T-cell (primary cell): ENCODE results near the gene RTP5. TPM values are rescaled to one million over a fixed set of nuclear protein-coding genes. Genes with fewer than 3 reads are reported as not detected.
"Not testable (repeated sequence)": the region's sequence is repeated elsewhere in the genome, so short reads cannot be mapped to it uniquely, and the experiment has no call there.

Experiments
- ATAC-seq, 4 experiments: fragments of 200-7000 bp in 3 of 4; fragments of 150-1000 bp in 1 of 4; cut with Tn5 transposase; replicated peaks in 1 of 4; 1 replicate in 3 of 4; 2 replicates in 1 of 4; pipeline ENCODE4 v1.10.0; 2021; ENCODE audit warnings: moderate library complexity in 3 of 4, mild to moderate bottlenecking in 2 of 4, moderate number of reproducible peaks in 1 of 4
- CTCF ChIA-PET, 2 donors: fragments of 300-600 bp; sonication (Branson Sonifier 250); formaldehyde crosslinking; loops; one replicate each; lab custom pipeline; 2022; ENCODE audit warnings: antibody characterized with exemption in 2 of 2; lab: Charles Lee
- POLR2A ChIA-PET, 2 donors: fragments of 300-600 bp; sonication (Branson Sonifier 250); formaldehyde crosslinking; loops; one replicate each; lab custom pipeline; 2022; ENCODE audit warnings: antibody characterized with exemption in 2 of 2; lab: Charles Lee
- DNase-seq, 35 experiments: peaks; one replicate each; pipeline versions ENCODE4 v3.0.0 to v3.0.0-alpha.2; 2013 to 2023
- H3K27ac ChIP-seq: one replicate; pipeline ENCODE4 v1.5.1; 2013; ENCODE audit warnings: low read length
- H3K27me3 ChIP-seq, 2 experiments: replicated peaks in 1 of 2; 1 replicate in 1 of 2; 2 replicates in 1 of 2; pipeline versions ENCODE4 v1.6.1 to v1.7.0; 2013; ENCODE audit warnings: low read length in 1 of 2, mixed read lengths in 1 of 2; ENCODE audit not compliant: control insufficient read depth in 2 of 2, insufficient read depth in 2 of 2; ENCODE audit errors: extremely low read depth in 1 of 2
- H3K36me3 ChIP-seq, 2 donors: 1 replicate in 1 of 2; 2 replicates in 1 of 2; pipeline versions ENCODE4 v1.6.1 to v1.7.0; 2013; ENCODE audit warnings: low read length in 1 of 2; ENCODE audit not compliant: control insufficient read depth in 2 of 2, insufficient read depth in 1 of 2; ENCODE audit errors: extremely low read depth in 1 of 2
- H3K4me1 ChIP-seq, 2 experiments: 1 replicate in 1 of 2; 2 replicates in 1 of 2; pipeline versions ENCODE4 v1.6.1 to v1.7.0; 2013; ENCODE audit warnings: low read length in 2 of 2, mixed read lengths in 1 of 2; ENCODE audit not compliant: insufficient read depth in 2 of 2, control insufficient read depth in 1 of 2; ENCODE audit errors: extremely low read depth in 1 of 2
- H3K4me3 ChIP-seq, 2 donors: 1 replicate in 1 of 2; 2 replicates in 1 of 2; pipeline versions ENCODE4 v1.5.1 to v1.7.0; 2013; ENCODE audit warnings: mild to moderate bottlenecking in 2 of 2, low read length in 1 of 2, moderate library complexity in 1 of 2; ENCODE audit not compliant: control insufficient read depth in 1 of 2; ENCODE audit errors: extremely low read depth in 1 of 2
- H3K9me3 ChIP-seq: 2 replicates; pipeline ENCODE4 v1.7.0; 2013
- H3K27ac Mint-ChIP-seq, 2 donors: one replicate each; pipeline ENCODE4 v1.8.0; 2020 to 2021; ENCODE audit warnings: mild to moderate bottlenecking in 2 of 2, mixed read lengths in 2 of 2
- H3K27me3 Mint-ChIP-seq, 2 donors: one replicate each; pipeline ENCODE4 v1.8.0; 2021 to 2022; ENCODE audit warnings: mixed read lengths in 2 of 2
- H3K36me3 Mint-ChIP-seq: one replicate; pipeline ENCODE4 v1.8.0; 2021; ENCODE audit warnings: mixed read lengths
- H3K4me1 Mint-ChIP-seq, 3 donors: one replicate each; pipeline ENCODE4 v1.8.0; 2020 to 2022; ENCODE audit warnings: mixed read lengths in 3 of 3, mild to moderate bottlenecking in 1 of 3
- H3K4me3 Mint-ChIP-seq, 3 donors: one replicate each; pipeline ENCODE4 v1.8.0; 2020 to 2022; ENCODE audit warnings: mild to moderate bottlenecking in 3 of 3, mixed read lengths in 3 of 3, moderate library complexity in 3 of 3
- H3K9me3 Mint-ChIP-seq, 3 donors: one replicate each; pipeline ENCODE4 v1.8.0; 2020 to 2022; ENCODE audit warnings: mixed read lengths in 3 of 3
- WGBS: methylation state at CpG from one replicate; pipeline ENCODE4 v1.1.5; 2013; ENCODE audit warnings: missing lambda C conversion rate; ENCODE audit not compliant: insufficient coverage; 5-methylcytosine and 5-hydroxymethylcytosine counted together
- total RNA-seq, 35 experiments: library from RNA in 6 of 35; stranded (reverse) in 6 of 35; fragments of 120-200 nt in 1 of 35; gene quantifications; one replicate each; pipeline versions ENCODE4 v1.2.1 to v1.2.4 and lab custom pipeline; 2013 to 2026

Gene RTP5
- total RNA-seq, 5 donors from 2014 or later (not counting 1 experiment from before 2014, with no cell fraction given) = 0.26 to 1.4 (median 1.3) TPM

DNA sequence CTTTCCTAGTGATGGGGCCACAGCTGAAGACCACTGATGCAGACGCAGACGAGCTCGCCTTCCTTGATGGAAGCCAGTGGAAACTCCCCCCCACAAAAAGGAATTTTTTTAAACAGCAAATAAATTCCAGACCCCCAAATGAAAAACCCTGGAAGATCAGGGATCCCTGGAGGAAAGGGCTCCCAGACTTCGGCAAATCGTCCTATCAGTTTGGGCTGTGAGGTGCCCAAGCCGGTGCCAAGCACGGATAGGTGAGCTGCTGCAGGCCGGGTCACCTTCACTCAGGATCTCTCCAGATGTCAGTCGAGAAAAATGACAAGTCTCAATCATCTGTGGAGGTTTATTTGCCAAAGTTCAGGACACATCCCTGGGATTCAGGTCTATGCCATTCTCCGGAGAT, 42.0 kb downstream of the RTP5 start:
- Mint-ChIP-seq H3K9me3 (peaks cover 0 to 5% (median 4%) of the 10 kb centered on the region in 3 donors), H3K36me3 (peaks cover 47% of the 10 kb centered on the region), H3K4me3 (no peak overlapping the region), H3K4me1 (peaks cover 0 to 15% (median 0%) of the 10 kb centered on the region in 3 donors), H3K27ac (no peak overlapping the region), H3K27me3 (no peaks in the 10 kb centered on the region)
- ATAC-seq = no peak
- Histone ChIP-seq H3K4me3 (no peak overlapping the region), H3K36me3 (peaks cover 0 to 8% of the 10 kb centered on the region in 2 donors), H3K4me1 (no peaks in the 10 kb centered on the region), H3K9me3 (no peaks in the 10 kb centered on the region), H3K27me3 (no peaks in the 10 kb centered on the region), H3K27ac (no peak overlapping the region)
- ChIA-PET POLR2A (no interaction called here), CTCF (no interaction called here)
- DNase-seq = no peak
- 100% methylated on average over 6 of the region's 10 CpGs for WGBS

- no peak for DNase-seq
- WGBS = 96% methylated on average over 10 of the region's 17 CpGs
- ATAC-seq = no peak
- H3K4me1 ChIP-seq = no peaks in the 10 kb centered on the region
- H3K9me3 Mint-ChIP-seq = peaks cover 0 to 5% (median 4%) of the 10 kb centered on the region in 3 donors
- ChIA-PET CTCF (no interaction called here), POLR2A (no interaction called here)
- H3K4me3 Mint-ChIP-seq = no peak overlapping the region
- peaks cover 44% of the 10 kb centered on the region for H3K36me3 Mint-ChIP-seq
- no peaks in the 10 kb centered on the region for H3K27me3 Mint-ChIP-seq
- H3K27ac Mint-ChIP-seq = no peak overlapping the region
- H3K4me3 ChIP-seq = no peak overlapping the region
- H3K27ac ChIP-seq = no peak overlapping the region
- no peaks in the 10 kb centered on the region for H3K9me3 ChIP-seq
- H3K27me3 ChIP-seq = no peaks in the 10 kb centered on the region
- H3K4me1 Mint-ChIP-seq = peaks cover 0 to 15% (median 0%) of the 10 kb centered on the region in 3 donors
- peaks cover 0 to 8% of the 10 kb centered on the region in 2 donors for H3K36me3 ChIP-seq
Measured at GRCh38 chr2:241912021-241912555, 42.6 kb downstream of the RTP5 start.

DNA sequence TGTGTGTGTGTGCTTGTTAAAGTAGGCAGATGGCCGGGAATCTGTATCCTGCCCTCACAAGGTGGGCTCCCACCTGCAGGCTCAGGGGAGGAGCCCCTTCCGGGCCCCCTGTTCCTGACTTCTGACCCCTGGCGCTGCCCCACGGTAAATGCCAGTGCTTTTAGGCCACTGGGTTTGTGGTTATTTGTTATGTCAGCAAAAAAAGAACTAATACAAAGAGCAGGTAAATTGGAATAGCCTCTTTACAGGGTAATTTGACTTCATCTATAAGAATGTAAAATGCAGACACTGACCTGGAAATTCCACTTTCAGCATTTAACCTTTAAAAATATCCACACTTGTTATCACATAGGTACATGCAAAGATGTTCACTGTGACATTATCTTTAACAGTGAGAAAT, 44.2 kb downstream of the RTP5 start:
- peaks cover 40% of the 10 kb centered on the region for H3K36me3 Mint-ChIP-seq
- Histone ChIP-seq H3K4me3 (no peak overlapping the region), H3K36me3 (peaks cover 0 to 8% of the 10 kb centered on the region in 2 donors), H3K9me3 (no peaks in the 10 kb centered on the region), H3K4me1 (no peaks in the 10 kb centered on the region), H3K27me3 (no peaks in the 10 kb centered on the region), H3K27ac (no peak overlapping the region)
- H3K27ac Mint-ChIP-seq = no peak overlapping the region
- peaks cover 0 to 21% (median 0%) of the 10 kb centered on the region in 3 donors for H3K4me1 Mint-ChIP-seq
- ChIA-PET CTCF (no interaction called here), POLR2A (no interaction called here)
- ATAC-seq (no peak), DNase-seq (no peak)
- no peak overlapping the region for H3K4me3 Mint-ChIP-seq
- H3K27me3 Mint-ChIP-seq = no peaks in the 10 kb centered on the region
- WGBS = no CpG with 5 or more reads among the region's 4 CpGs
- peaks cover 0 to 5% (median 4%) of the 10 kb centered on the region in 3 donors for H3K9me3 Mint-ChIP-seq

DNA sequence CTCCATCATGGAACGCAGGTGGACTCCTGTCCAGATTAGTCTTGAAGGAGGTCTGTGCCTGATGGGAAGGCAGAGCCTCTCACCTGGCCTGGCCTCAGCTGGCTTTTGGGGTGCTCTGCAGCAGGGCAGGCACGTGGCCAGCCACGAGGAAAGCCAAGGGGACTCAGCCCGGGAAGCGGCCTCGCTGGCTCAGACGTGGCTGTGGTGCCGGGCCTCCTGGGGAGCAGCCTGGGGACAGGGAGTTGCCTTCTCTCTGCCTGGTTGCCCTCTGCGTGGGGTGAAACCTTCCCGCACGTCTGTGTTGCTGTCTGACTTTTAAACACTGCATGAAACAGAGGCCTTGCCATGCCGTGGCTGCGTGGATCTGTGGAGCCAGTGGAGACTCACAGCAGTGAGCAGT, 45.0 kb downstream of the RTP5 start:
- Mint-ChIP-seq H3K4me1 (peaks cover 0 to 21% (median 0%) of the 10 kb centered on the region in 3 donors), H3K27me3 (no peaks in the 10 kb centered on the region), H3K36me3 (peaks cover 38% of the 10 kb centered on the region), H3K4me3 (no peak overlapping the region), H3K27ac (no peak overlapping the region), H3K9me3 (peaks cover 0 to 5% (median 4%) of the 10 kb centered on the region in 3 donors)
- Histone ChIP-seq H3K4me3 (no peak overlapping the region), H3K9me3 (no peaks in the 10 kb centered on the region), H3K27ac (no peak overlapping the region), H3K4me1 (no peaks in the 10 kb centered on the region), H3K36me3 (peaks cover 0 to 8% of the 10 kb centered on the region in 2 donors), H3K27me3 (no peaks in the 10 kb centered on the region)
- ATAC-seq = no peak
- 89% methylated on average over 12 of the region's 13 CpGs for WGBS
- CTCF ChIA-PET = no interaction called here
- no peak for DNase-seq
- POLR2A ChIA-PET = no interaction called here

- peaks cover 7 to 17% (median 14%) of the 10 kb centered on the region in 3 donors for H3K4me1 Mint-ChIP-seq
- DNase-seq, POLR2A ChIA-PET, H3K36me3 Mint-ChIP-seq, H3K36me3 ChIP-seq, H3K27me3 Mint-ChIP-seq, H3K27ac Mint-ChIP-seq, H3K9me3 ChIP-seq, ATAC-seq, H3K4me3 ChIP-seq, H3K4me1 ChIP-seq, H3K9me3 Mint-ChIP-seq, H3K4me3 Mint-ChIP-seq, H3K27ac ChIP-seq, CTCF ChIA-PET, H3K27me3 ChIP-seq: not testable (repeated sequence)
- WGBS = 86% methylated on average over 5 of the region's 9 CpGs
Measured at GRCh38 chr2:241921631-241922030, 52.1 kb downstream of the RTP5 start.

GRCh38 chr2:241922411-241922810, 52.9 kb downstream of the RTP5 start:
- Histone ChIP-seq H3K27ac (no peak overlapping the region), H3K4me3 (no peak overlapping the region), H3K36me3 (peaks cover 0 to 2% of the 10 kb centered on the region in 2 donors), H3K4me1 (peaks cover 2 to 3% of the 10 kb centered on the region in 2 experiments), H3K27me3 (no peaks in the 10 kb centered on the region), H3K9me3 (no peaks in the 10 kb centered on the region)
- H3K9me3 Mint-ChIP-seq = no peaks in the 10 kb centered on the region
- no peaks in the 10 kb centered on the region for H3K36me3 Mint-ChIP-seq
- DNase-seq = no peak
- no peak for ATAC-seq
- CTCF ChIA-PET = no interaction called here
- no peak overlapping the region for H3K4me3 Mint-ChIP-seq
- H3K27me3 Mint-ChIP-seq = no peaks in the 10 kb centered on the region
- POLR2A ChIA-PET = no interaction called here
- WGBS = 60% methylated on average over 2 of the region's 9 CpGs
- peaks cover 6 to 17% (median 14%) of the 10 kb centered on the region in 3 donors for H3K4me1 Mint-ChIP-seq
- H3K27ac Mint-ChIP-seq = no peak overlapping the region
